G401 (cell line): Measurements from ENCODE around the gene SEMA6B. TPM values are rescaled to one million over a fixed set of nuclear protein-coding genes. Genes with fewer than 3 reads are reported as not detected.
"Not testable (repeated sequence)": the region's sequence is repeated elsewhere in the genome, so short reads cannot be mapped to it uniquely, and the experiment has no call there.

Source experiments
- DNase-seq: peaks from one replicate; pipeline ENCODE4 v3.0.0-alpha.2; 2015; ENCODE audit warnings: low spot score
- in situ Hi-C: cut with HindIII; loops from 2 replicates; pipeline ENCODE4 v1.10.0; 2016; ENCODE audit warnings: low sequenced_read_pairs, mixed read lengths
- total RNA-seq: library from RNA; depleted of rRNA; stranded (reverse); fragments of >200 nt; shearing (Covaris generic); gene quantifications from 2 replicates; pipeline ENCODE4 v1.2.3, GENCODE V29; 2014

Gene SEMA6B
- total RNA-seq, 1 experiment from 2014 or later, result 162 TPM

DNA sequence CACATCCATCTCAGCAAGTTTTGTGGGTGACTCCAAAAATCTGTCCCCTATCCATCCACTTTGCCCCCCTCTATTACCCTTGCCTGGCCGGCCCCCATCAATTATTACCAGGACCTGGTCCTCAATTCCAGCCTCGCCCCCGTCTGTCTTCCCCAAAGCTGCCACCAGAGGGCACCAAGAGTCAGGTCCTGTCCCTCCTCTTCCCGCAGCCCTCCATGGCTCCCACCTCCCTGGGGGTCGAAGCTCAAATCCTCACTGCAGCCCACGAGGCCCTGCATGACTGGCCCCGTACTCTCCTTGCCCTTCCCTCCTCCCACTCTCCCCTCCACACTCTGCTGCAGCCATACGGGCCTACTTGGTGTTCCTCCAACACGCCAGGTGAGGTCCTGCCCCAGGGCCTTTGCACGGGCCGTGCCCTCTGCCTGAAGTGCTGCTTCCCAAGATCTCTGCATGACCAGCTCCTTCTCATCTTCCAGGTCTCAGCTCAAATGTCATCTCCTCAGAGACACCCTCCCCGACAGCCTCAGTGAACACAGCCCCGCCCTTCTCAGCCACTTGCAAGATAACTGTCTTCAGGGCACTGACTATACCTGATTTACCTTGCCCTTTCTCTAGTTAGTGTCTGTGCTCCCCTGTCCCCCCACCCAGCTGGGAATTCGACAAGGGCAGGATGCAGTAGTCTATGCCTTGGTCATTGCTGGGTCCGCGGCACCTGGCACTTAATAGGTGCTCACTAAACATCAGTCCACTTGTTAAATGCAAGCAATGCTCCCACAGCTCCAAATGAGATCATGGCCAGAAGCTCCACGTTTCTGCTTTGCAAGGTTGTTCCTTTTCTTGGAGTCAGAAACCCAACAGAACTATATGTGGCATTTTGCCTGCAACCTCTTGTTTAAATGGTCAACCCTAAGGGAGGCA is 16.8 kb upstream of the SEMA6B start:
- in situ Hi-C loops, result no loop called here
- no peak for DNase-seq

DNA sequence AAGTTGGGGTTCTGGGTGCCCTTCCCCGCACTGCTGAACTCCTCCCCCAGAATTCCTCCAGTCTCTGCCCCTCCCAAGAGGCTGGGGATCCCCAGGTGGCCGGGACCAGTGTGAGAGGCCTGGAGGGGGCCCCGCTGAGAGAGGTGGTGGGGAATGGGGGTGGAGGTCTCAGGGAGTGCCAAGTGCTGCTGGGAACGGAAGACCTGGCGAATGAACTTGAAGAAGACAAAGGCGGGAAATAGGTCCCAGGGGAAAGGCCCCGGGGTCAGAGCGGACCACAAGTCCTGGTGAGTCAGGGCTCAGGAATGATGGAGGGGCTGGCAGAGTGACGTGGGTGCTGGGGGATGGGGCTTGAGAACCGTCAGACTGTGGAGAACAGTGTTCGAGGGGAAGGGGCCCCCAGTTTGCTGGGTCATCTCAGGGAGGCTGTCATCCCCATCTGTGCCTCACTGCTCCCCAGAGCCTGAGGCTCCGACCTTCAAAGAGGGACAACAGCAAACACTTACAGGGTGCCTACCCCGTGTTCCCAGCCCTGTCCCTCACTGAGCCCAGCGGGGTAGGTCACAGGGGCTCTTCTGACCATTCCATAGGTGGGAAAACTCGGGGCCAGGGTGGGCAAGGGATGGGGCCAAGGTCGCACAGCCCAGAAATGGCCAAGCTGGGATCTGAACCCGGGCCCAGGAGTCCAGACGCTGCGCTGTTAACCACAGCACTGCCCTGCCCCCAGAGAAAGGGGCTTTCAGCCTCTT is 16.0 kb upstream of the SEMA6B start:
- in situ Hi-C loops, result no loop called here
- DNase-seq, result no peak

DNA sequence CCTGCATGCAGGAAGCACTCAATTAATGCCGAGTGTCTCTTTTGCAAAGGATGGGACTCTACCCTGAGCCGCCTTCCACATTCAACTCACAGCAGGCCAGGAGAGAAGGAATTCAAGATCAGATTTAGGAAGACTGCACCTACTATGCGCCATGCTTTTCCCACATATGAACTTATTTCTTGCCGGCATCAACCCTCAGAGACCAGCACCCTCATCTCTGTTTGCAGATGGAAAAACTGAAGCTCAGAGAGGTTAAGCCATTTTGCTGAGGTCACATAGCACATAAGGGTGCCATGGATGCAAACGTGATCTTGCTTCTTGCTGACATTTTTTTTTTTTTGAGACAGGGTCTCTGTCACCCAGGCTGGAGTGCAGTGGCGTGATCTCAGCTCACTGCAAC is 14.2 kb upstream of the SEMA6B start:
- no peak for DNase-seq
- in situ Hi-C loops, result no loop called here

DNA sequence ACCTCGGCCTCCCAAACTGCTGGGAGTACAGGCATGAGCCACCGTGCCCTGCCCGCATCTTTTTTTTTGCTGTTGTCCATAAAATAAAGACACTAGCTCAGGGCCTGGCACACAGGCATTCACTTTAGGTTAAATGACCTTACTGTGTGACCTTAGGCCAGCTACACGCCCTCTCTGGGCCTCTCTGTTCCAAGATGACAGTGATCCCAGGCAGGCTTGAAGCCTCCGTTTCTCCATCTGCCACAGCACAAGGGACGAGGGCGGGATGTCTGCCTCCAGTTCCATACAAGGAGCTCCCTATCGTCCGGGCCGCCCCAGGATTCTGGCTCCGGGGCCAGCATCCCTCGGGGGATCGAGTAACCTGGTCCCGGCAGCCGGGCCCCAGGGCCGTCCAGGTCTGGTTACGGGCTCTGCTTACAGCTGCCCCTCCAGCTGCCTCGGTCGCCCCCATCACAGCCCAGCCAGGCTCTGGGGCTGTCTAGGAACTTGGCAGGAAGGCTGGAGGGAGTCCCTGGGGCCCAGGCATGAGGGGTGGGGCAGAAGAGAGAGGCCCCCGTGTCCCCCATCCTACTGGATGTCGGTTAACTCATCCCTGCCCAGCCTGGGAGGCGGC is 11.9 kb upstream of the SEMA6B start:
- in situ Hi-C loops, result no loop called here

DNA sequence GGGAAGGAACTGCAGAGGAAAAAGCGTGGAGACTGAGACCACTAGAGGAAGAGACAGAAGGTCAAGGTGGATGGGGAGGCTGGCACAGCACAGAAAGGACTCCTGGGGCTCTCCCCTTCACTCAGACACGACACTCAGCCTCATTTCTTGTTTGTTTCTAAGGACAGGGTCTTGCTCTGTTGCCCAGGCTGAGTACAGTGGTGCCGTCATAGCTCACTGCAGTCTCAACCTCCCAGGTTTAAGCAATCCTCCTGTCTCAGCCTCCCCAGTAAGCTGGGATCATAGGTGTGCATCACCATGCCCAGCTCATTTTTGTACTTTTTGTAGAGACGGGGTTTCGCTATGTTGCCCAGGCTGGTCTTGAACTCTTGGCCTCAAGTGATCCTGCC is 11.4 kb upstream of the SEMA6B start:
- in situ Hi-C loops, result no loop called here
- DNase-seq, result no peak

More for the DNA sequence above, 11.9 kb upstream of the SEMA6B start:
- no peak for DNase-seq

DNA sequence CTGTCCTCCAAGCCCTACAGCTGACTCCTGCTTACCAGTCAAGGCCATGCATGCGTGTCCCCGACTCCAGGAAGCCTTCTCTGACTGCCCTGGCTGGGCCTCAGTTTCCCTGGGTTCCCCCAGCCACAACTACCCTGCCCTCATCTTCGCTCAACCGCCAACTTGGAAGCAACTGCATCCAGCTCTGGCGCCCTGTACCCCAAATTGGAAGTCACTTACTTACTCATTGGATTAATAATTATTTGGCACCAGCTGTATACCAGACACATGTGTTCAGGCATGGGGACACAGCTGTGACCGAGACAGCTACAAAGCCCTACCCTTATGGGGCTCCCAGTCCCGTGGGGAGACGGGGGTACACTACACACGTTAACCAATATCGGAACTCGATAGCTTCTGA is 10.9 kb upstream of the SEMA6B start:
- in situ Hi-C loops, result no loop called here
- no peak for DNase-seq

DNA sequence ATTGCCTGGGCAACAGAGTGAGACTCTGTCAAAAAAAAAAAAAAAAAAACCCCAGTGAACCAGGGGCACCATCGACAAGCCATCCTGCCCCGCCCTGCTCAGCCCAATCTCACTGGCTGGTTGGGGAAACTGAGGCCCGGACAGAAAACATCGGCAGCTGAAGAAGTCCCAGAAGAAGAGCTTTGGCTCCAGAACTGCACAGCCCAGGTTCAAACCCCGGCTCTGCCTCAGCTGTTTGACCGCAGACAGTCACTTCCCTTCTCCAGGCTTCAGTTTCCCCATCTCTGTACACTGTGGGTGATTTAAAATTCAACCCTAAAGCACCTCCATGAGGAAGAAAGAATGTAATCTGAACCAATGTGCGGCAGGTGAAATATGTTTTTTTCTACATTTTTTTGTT is 9.4 kb upstream of the SEMA6B start:
- in situ Hi-C loops, result no loop called here
- DNase-seq, result no peak

DNA sequence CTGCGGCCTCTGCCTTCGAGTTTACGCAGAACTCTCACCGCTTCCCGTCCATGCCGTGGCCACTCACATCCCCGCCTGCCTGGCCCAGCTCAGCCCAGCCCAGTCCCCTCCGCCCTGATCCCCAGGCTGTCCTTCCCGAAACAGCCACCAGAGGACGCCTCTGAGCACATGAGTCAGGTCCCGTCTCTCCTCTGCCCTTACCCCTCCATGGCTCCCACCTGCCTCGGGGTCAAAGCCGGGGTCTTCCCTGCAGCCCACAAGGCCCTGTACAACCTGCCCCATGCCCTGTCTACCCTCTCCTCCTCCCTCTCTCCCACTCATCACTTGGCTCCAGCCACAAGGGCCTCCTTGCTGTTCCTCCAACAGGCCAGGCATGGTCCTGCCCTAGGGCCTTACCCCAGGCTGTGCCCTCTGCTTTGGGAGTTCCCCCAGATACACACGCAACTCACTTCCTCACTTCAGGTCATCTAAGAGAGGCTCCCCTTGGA is 8.1 kb upstream of the SEMA6B start:
- in situ Hi-C loops, result no loop called here
- no peak for DNase-seq

DNA sequence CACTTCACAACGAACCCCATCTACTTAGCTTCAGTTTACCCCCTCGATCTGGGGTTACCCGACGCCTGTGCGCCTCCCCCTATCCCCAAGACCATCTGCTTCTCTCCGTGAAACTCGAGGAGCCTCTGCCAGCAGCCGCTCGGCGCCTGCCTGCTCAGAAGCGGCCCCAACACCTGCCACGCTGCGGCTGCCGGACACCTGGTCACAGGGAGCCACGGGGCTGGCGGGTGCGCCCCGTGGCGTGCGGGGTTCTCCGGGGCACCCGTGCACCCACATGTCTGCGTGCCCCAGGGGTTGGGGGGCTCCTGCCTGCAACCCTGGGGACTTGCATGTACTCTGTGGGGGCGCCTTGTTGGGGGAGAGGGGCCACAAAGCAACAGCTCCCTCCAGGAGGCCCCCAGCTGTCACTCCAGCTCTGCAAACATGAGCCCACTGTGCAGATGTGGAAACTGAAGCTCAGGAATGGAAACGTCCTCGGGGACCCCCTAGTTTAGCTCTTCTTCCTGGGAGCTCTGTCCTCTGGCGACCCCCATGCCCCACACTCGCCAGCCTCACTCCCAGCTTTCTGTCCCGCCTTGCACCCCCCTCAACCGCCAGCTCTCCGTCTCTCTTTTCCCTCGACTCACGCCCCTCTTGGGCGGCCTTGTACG is 7.0 kb upstream of the SEMA6B start:
- DNase-seq, result no peak
- in situ Hi-C loops, result no loop called here

DNA sequence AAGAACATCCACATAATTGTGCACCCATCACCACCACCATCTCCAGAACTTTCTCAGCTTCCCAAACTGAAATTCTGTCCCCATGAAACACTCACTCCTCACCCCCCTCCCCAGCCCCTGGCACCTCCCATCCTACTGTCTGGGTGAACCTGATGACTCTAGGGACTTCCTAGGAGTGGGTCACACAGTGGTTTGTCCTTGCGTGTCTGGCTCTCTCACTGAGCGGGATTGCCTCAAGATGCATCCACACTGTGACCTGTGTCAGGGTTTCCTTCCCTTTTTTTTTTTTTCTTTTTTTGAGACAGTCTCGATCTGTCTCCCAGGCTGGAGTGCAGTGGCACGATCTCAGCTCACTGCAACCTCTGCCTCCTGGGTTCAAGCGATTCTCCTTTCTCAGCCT is 4.1 kb upstream of the SEMA6B start:
- in situ Hi-C loops, DNase-seq: not testable (repeated sequence)

DNA sequence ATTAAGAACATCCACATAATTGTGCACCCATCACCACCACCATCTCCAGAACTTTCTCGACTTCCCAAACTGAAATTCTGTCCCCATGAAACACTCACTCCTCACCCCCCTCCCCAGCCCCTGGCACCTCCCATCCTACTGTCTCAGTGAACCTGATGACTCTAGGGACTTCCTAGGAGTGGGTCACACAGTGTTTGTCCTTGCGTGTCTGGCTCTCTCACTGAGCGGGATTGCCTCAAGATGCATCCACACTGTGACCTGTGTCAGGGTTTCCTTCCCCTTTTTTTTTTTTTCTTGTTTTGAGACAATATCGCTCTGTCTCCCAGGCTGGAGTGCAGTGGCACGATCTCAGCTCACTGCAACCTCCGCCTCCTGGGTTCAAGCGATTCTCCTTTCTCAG is 2.6 kb upstream of the SEMA6B start:
- in situ Hi-C loops, DNase-seq: not testable (repeated sequence)

DNA sequence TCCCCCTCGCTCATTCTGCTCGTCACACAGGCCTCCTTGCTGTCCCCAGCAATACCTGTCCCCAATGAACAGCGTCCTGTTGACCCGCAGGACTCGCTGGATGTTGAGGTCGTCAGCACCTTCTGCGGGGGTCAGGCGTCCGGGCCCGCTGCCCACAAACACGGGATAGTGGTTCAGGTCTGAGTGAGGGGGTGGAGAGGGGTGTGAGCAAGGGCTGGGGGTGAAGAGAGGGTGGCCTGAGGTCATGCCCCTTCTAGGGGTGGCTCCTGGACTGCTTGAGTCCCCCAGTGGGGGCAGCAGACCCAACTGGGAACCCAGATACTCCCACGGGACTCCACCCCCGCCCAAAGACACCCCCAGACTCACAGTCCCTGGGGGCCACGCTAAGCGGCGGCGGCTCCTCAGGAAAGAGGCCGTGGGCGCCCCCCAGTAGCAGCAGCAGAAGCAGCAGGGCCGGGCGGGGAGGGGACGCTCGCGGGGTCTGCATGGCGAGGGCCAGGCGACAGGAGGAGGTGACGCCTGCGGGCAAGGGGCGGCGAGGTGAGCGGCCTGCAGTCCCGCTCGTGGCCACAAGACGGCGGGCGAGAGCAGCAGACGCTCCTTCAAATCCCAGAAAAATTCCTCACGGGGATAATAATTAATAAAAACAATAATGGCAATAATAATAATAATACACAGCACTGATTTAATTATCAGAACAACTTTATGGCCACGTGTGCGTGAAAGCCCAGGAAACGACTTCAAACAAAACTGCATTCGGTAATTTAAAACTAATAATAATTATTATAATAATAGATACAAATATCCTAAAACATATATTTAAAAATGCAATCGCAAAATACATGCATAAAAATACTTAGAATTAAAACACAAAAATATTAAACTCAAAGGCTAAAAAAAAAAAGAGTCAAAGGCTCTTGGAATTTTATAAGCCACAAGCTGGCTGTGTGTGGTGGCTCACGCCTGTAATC is 1.2 kb downstream of the SEMA6B start:
- no peak for DNase-seq
- in situ Hi-C loops, result no loop called here

DNA sequence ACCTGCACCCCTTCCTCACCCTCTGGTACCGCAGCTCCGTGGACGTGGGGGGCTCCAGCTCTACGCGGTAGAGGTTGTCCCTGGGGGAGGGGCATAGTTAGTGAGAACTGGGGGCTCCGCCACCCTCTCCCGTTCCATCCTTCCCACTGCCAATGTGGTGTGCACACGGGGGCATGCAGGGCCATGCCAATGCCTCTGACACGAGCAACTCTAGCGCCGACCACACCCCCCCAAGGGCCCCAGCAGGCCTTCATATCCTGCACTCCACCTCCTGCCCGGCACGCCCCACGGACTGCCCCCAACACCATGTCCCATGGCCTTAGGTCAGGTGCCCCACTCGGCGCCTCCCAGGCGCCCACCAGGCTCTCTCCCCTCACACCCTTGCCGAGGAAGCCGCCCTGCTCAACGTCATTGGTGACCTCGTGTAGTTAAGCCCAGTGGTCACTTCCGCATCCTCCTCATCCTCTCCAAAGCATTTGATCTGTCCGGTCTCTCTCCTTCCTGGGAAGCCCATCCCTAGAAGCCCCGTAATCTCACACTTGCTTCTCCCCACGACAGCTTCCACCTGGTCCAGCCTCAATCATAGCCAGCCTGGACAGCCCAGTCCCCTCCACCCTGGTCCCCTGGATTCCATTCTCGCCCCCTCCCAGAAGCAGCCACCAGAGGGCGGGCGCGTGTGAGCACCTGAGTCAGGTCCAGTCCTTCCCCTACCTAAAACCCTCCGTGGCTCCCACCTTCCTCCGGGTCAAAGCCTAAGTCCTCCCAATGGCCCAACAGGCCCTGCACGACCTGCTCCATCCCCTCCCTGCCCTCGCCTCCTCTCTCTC is 2.1 kb downstream of the SEMA6B start:
- DNase-seq, result no peak
- in situ Hi-C loops, result no loop called here

DNA sequence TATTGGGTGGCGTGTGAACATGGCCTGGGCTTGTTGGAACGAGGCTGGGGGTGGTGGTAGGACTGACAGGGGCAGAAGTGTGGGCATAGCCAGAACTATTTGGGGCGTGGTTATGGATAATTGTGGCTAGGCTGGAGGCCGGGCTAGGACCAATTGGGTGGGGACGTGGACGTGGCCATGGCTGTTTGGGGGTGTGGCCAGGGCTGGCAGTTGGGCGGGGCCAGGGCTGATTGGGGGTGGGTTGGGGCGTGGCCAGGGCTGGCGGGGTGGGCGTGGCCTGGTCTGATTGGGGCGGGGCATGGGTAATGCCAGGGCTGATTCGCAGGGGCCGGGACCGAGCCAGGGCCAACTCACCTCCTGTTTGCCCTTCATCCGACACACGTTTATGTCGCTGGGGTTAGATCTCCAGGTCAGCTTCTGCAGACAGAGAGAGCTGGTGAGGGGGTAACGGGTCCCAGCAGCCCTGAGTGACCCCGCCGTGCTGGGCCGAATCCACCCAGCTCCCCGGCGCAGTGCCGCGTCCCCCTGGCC is 2.8 kb downstream of the SEMA6B start:
- in situ Hi-C loops, result no loop called here
- DNase-seq, result no peak

DNA sequence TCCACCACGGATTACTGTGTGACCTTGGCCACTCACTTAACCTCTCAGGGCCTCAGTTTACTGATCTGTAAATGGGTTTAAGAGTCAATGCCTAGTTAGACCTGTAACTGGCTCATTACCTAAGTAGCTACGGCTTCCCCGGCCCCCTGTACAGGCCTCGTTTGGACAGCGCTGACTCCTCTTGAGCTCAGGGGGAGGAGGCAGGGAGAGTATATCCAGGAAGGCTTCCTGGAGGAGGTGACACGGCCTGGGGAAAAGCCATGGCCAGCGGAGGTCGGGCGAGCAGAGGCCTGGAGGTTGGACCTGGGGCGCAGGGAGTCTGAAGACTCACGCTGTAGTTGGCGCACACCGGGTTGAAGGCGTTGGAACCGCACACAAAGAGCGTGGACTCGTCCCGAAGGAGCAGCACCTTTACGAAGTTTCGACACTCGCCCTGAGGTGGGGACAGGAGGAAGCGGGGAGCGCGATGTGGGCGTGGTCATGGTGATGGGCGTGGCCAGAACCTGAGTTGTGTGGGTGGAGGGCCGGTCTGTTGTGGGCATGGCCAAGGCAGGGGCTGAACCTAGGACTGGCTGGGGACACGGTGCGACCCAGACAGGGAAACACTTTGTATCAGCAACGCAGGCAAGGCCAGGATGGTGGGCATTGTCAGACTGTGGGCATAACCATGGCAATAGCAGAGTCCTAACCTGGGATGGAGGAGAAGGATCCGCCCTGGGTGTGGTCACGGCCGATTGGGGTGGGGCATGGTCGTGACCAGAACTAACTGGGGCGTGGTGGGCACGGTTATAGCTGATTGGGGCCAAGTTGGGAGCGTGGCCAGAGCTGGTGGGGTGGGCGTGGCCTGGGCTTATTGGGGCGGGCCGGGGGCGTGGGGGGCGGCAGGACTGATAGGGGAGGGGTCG is 3.6 kb downstream of the SEMA6B start:
- no peak for DNase-seq
- in situ Hi-C loops, result no loop called here

DNA sequence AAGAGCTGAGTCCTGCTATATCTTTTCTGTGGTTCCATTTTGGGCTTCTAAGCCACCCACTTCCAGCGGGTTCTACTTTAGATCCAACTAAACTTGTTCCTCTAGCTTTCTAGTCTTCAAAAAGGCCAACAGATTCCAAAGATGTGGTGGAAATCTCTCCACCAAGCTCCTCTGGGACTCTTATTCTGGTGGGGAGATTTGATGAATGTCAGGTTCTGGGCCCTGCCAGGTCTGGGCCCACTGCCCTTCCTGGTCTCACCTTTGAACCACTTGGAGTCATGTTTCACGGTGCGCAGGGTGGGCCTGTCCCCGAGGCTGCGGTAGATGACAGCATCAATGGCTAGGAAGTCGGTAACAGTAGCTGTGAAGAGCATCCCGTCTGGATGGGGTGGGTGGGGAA is 4.8 kb downstream of the SEMA6B start:
- in situ Hi-C loops, result no loop called here
- DNase-seq, result no peak
